ENCODE results near the gene PRG2.
A peak's percentile ranks its signal among the peaks of the same experiment; 100 is the strongest.
"Not testable (repeated sequence)": the region's sequence is repeated elsewhere in the genome, so short reads cannot be mapped to it uniquely, and the experiment has no call there.

The PRG2 gene

DNA sequence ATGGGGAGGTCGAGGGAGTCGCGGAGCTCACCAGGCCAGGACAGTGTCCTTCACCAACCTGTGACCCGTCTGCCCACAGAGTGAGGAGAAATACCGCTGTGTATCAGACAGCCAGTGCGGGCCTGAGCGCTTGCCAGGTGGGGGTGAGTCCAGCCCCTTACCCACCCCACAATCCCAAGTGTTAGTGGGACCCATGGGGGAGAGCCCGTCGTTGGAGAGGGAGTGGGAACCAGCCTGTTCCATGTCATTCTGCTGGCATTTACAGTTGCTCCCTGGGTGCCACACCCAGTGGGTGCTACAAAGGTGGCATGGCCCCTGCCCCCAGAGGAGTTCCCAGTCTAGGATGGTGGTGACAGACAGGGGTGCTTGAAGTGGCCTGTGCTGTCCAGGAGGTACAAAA lies 43.1 kb downstream of the PRG2 start:
- no peak for DNase-seq
- TF ChIP-seq POLR2A (IDR thresholded peaks at IDR 0.05; ENCODE audit: low read length) (no peak), GATA1 (IDR thresholded peaks at IDR 0.05; ENCODE audit: low read depth, low read length) (no peak)

DNA sequence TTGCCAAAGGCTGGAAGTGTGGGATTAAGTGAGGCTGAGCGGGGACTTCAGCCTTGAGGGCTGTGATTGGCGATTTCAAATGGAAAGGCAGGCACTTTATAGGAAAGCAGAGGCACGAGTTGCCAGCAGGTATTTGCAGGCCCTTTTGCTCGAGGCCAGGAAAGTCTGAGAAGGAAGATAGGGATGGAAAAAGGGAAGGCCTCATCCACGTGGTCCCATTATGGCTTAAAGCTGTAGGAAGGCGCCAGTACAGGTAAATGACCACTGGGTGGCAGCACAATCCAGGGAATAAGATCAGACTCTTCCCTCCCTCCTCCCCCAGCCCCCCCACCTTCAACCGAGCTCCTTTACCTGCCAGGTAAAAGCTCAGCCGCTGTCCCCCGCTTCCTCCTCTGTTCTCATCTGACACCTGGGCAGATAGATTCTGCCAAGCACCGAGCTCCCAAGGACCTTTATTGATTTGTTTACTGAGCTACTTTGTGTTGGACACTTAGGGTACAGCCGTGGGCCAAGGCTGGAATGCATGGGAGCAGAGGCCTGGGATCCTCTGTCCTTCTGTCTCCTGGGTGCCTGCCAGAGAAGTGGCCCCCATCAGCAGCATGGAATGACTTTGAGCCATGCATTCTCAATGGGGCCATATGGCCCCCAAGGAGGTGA lies 44.8 kb downstream of the PRG2 start:
- peak; percentile 72 to 88 for DNase-seq
- TF ChIP-seq GATA1 (IDR thresholded peaks at IDR 0.05; ENCODE audit: low read depth, low read length) (no peak), POLR2A (IDR thresholded peaks at IDR 0.05; ENCODE audit: low read length) (no peak)

DNA sequence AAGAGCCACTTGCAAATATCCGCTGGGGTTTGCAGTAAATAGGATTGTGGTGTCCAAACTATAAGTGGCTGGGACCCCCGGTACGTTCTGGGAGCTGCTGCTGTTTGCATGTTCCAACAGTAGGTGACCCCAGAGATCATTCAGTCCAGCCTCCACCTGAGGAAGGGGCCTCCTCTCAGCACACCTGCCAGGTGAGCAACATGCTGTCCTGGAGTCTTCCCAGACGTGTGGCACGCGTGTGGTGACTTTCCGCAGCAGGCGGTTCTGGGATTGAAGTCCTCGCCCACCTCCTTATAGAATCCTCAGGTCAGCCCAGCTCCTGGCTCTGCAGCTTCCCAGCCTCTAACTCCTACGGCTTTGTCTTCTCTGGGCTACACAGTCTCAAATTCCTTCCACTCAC lies 45.6 kb downstream of the PRG2 start:
- DNase-seq: no peak
- no peak for TF ChIP-seq POLR2A (IDR thresholded peaks at IDR 0.05; ENCODE audit: low read length)
- TF ChIP-seq GATA1 (IDR thresholded peaks at IDR 0.05; ENCODE audit: low read depth, low read length): no peak

DNA sequence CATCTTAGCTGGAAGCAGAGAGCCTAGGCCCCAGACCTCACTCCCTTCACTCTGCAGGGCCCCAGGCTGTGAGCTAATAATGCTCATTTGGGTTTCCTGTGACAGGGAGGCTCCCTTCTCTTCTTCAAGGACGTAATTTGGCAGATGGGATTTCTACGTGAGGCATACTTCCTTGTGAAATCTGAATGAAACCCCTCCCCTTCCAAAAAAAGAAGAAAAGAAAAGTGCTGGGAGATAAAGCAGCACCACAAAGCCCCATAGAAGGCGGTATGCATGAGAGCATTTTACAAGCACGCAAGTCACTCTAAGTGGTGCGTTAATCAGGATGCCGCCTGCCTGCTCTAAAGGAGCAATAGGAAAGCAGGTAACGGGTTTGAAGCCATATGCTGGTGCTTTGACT lies 46.6 kb downstream of the PRG2 start:
- no peak for DNase-seq
- no peak for TF ChIP-seq GATA1 (IDR thresholded peaks at IDR 0.05; ENCODE audit: low read depth, low read length)
- no peak for TF ChIP-seq POLR2A (IDR thresholded peaks at IDR 0.05; ENCODE audit: low read length)

DNA sequence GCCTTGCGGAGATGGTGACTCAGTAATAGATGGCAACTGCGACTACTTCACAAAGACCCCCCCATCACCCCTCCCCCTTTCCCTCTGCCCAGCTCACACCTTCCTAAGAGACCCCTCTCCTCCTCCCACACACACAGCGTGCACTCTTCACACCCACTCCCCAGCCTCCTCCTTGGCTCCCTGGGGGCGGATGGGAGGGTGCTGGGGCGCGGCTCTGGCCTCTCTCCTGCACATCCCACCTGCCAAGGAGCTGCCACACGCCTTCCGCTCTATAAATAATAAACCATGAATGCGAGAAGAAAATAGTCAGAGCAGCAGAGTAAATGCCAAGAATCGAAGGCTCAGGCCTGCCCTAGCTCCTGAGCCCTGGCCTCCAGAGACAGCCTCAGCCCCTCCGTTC lies 47.7 kb downstream of the PRG2 start:
- TF ChIP-seq POLR2A (IDR thresholded peaks at IDR 0.05; ENCODE audit: low read length) (no peak), GATA1 (IDR thresholded peaks at IDR 0.05; ENCODE audit: low read depth, low read length) (no peak)
- no peak for DNase-seq

DNA sequence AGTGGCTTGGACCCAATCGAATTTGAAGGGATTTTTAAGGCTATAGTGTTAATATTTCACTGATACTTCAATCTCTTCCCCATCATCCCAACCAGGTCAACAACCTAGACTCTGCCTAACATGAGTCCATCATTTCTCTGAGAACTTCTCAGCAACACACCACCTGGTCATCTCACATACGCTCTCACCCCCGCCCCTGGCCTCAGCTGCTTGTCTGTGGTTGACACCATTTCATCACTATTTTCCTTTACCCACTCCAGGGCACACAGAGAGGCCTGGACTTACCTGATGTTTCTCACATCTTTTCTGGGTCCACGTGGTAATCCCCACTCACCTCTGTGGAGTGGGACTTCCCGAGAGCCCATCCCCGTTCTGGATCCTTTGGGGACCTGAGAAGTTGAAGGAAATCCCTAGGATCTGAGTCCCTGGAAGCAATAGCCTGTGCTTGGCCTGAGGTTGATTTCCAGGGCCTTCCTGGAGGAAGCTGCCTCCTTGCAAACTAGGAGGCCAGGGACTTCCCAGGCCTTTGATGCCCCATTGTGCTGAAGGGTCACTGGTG lies 49.1 kb downstream of the PRG2 start:
- DNase-seq: no peak
- TF ChIP-seq POLR2A (IDR thresholded peaks at IDR 0.05; ENCODE audit: low read length) (no peak), GATA1 (IDR thresholded peaks at IDR 0.05; ENCODE audit: low read depth, low read length) (no peak)

DNA sequence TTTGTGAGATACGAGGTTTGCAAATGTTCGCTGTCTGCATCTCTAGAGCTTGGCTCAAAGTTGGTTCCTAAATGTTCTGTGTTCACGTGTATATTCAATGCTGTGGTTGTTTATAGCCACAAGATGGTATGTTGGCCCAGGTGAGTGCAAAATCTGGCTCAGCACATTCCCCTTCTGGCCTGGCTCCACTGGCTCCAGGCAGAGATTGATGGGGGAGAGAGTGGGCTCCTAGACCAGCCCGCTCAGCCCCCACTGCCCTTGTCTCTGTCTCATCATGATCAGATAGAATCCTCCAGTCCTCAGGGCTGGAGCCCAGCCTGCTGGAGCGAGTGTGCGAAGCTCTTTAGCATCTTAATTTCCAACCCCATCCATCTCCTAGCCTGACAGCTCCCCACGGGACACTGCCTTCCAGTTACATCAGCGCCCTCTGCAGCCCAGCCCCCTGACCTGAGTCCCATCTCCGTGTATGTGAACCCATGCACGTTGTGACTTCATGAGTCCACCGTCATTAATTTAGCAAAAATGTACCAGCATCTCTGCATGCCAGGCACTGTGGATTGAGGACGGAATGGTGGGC lies 50.3 kb downstream of the PRG2 start:
- DNase-seq: peak; percentile 30 to 31
- TF ChIP-seq POLR2A (IDR thresholded peaks at IDR 0.05; ENCODE audit: low read length) (no peak), GATA1 (IDR thresholded peaks at IDR 0.05; ENCODE audit: low read depth, low read length) (no peak)

DNA sequence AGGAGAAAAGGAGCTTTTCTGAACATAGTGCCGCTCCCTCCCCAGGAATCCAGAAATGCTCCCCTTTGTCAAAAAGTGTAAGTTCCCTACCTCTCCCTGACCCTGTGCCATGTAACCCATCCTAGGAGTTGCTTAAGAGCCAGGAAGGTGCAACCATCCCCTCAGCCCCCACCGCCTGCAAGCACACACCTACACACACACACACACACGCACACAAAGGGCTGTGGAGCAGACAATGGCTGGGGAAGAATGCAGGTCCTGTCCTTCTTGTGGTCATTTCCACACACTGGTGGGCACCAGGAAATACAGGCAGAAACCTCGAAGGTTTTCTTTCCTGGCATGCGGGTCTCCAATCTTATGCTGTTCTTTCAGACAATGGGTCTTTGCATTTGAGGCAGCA lies 51.1 kb downstream of the PRG2 start:
- DNase-seq: no peak
- TF ChIP-seq GATA1 (IDR thresholded peaks at IDR 0.05; ENCODE audit: low read depth, low read length): no peak
- TF ChIP-seq POLR2A (IDR thresholded peaks at IDR 0.05; ENCODE audit: low read length): no peak

DNA sequence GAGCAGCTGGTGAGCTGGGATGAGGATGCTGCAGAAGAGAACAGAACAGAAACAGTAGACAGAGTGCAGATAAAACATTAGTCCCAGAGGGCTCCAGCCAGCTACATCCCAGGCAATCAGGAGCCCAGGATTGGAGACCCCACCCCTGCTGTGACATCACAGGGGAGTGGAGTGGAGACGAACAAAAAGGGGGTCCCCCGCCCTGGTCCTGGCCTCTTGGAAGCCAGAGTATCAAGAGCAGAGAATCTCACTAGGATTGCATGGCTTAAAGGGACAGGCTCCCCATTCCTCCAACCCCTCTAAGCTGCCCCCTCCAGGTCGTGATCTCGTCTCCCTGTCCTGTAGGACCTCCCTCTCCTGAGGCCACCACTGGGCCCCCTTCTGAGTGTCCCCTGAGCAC lies 52.3 kb downstream of the PRG2 start, which contains the start of gene P2RX3:
TSS of gene P2RX3 (plus strand) at position 211 of the 400 bp plus-strand sequence. CDS start 199 bp downstream, outside the sequence.
- no peak for DNase-seq
- TF ChIP-seq POLR2A (IDR thresholded peaks at IDR 0.05; ENCODE audit: low read length): no peak
- TF ChIP-seq GATA1 (IDR thresholded peaks at IDR 0.05; ENCODE audit: low read depth, low read length): no peak

DNA sequence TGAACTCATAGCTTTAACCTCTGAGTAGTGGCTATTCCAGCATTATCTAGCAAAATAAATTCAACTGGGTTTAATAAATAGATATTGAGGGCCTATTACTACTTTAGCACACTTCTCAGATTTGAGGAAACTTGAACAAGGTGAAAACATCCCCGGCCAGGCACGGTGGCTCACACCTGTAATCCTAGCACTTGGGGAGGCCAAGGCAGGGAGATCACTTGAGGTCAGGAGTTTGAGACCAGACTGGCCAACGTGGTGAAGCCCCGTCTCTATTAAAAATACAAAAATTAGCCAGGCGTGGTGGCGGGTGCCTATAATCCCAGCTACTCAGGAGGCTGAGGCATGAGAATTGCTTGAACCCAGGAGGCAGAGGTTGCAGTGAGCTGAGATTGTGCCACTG lies 53.6 kb downstream of the PRG2 start:
- not testable (repeated sequence) for DNase-seq

Measured in erythroblast (primary cell).